Testis (tissue), 3 donors: ENCODE results near the gene ELK3. TPM values are rescaled to one million over a fixed set of nuclear protein-coding genes. Genes with fewer than 3 reads are reported as not detected.

ENCODE experiments used
- DNase-seq: peaks from one replicate; pipeline ENCODE4 v3.0.0-alpha.2; 2019
- H3K27ac ChIP-seq, 2 donors: fragments of 200-600 bp; sonication (generic); one replicate each; pipeline ENCODE4 v1.5.1; 2019
- H3K27me3 ChIP-seq: fragments of 200-600 bp; sonication (generic); one replicate; pipeline ENCODE4 v1.5.1; 2019
- H3K36me3 ChIP-seq: fragments of 200-600 bp; sonication (generic); one replicate; pipeline ENCODE4 v1.5.1; 2017; ENCODE audit warnings: low read depth; ENCODE audit errors: missing control alignments
- H3K4me1 ChIP-seq: fragments of 200-600 bp; sonication (generic); one replicate; pipeline ENCODE4 v1.5.1; 2019
- H3K4me3 ChIP-seq, 2 donors: fragments of 200-600 bp; sonication (generic); one replicate each; pipeline ENCODE4 v1.5.1; 2017 to 2019
- H3K9me3 ChIP-seq: fragments of 200-600 bp; sonication (generic); one replicate; pipeline ENCODE4 v1.5.1; 2017
- POLR2A ChIP-seq: fragments of 450-650 bp; IDR thresholded peaks from one replicate; pipeline ENCODE4 v1.6.1; 2017; ENCODE audit warnings: antibody characterized with exemption, mild to moderate bottlenecking, moderate library complexity
- WGBS, 2 donors: methylation state at CpG; one replicate each; pipeline ENCODE4 v1.1.5; 2018; 5-methylcytosine and 5-hydroxymethylcytosine counted together
- intact Hi-C: fragments of 100-400 bp; cut with DNase I; formaldehyde crosslinking; loops from one replicate; pipeline ENCODE4 v1.15.1; 2023; ENCODE audit warnings: low total_unique reads
- polyA plus RNA-seq: library from polyadenylated mRNA; stranded (reverse); fragments of 350-450 nt; fragmentation: Illumina TruSeq; extraction: RNeasy Lipid Tissue Mini Kit (QIAGEN cat#74804); gene quantifications from one replicate; pipeline ENCODE4 v1.2.3, GENCODE V29; 2014; ENCODE audit warnings: low read depth, low replicate concordance; ENCODE audit not compliant: insufficient read depth
- total RNA-seq, 2 donors: library from RNA; depleted of rRNA; stranded (reverse); fragments of >200 nt; gene quantifications; one replicate each; pipeline ENCODE4 v1.2.3, GENCODE V29; 2016
- TF ChIP-seq, protein P1 (sequence below), 3 experiments: fragments of 450-650 bp in 2 of 3; fragments of 200-600 bp in 1 of 3; sonication (generic) in 1 of 3; IDR thresholded peaks; one replicate each; pipeline ENCODE4 v1.5.1; 2016 to 2019; ENCODE audit warnings: antibody characterized with exemption in 3 of 3, mild to moderate bottlenecking in 2 of 3, moderate library complexity in 1 of 3

The ELK3 gene
- total and polyA plus RNA-seq, 3 donors from 2014 or later = 11.3 to 17.1 (median 15.4) TPM

DNA sequence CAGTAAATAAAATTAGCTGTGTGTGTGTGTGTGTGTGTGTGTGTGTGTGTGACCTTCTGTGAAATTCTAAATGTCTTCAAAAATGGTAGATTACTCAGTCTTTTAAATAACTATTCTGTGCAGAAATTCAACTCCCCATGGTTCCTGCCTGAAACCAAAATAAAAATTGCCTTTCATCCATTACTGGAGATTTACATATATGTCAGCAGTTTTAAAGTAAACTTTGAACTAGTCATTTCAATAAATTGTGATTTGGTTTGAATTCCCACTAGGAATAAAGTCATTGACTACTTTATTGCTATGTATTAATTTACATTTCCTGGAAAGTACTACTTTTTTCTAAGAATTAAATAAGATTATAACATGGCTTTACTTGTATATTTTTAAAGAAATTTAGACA is 5.3 kb downstream of the ELK3 start:
- Histone ChIP-seq H3K27me3 (no peaks in the 10 kb centered on the region), H3K27ac (no peak overlapping the region)

GRCh38 chr12:96201272-96202227 is 7.4 kb downstream of the ELK3 start:
- Histone ChIP-seq H3K4me3 (no peak overlapping the region), H3K36me3 (no peaks in the 10 kb centered on the region), H3K27me3 (no peaks in the 10 kb centered on the region), H3K27ac (no peak overlapping the region), H3K9me3 (no peaks in the 10 kb centered on the region), H3K4me1 (no peaks in the 10 kb centered on the region)
- no peak for TF ChIP-seq POLR2A
- TF ChIP-seq, protein P1, sequence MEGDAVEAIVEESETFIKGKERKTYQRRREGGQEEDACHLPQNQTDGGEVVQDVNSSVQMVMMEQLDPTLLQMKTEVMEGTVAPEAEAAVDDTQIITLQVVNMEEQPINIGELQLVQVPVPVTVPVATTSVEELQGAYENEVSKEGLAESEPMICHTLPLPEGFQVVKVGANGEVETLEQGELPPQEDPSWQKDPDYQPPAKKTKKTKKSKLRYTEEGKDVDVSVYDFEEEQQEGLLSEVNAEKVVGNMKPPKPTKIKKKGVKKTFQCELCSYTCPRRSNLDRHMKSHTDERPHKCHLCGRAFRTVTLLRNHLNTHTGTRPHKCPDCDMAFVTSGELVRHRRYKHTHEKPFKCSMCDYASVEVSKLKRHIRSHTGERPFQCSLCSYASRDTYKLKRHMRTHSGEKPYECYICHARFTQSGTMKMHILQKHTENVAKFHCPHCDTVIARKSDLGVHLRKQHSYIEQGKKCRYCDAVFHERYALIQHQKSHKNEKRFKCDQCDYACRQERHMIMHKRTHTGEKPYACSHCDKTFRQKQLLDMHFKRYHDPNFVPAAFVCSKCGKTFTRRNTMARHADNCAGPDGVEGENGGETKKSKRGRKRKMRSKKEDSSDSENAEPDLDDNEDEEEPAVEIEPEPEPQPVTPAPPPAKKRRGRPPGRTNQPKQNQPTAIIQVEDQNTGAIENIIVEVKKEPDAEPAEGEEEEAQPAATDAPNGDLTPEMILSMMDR (IDR thresholded peaks at IDR 0.05) = no peak
- 86 to 92% methylated on average over 6 of the region's 6 CpGs for WGBS, 2 donors
- intact Hi-C loops = no loop called here
- no peak for DNase-seq

More for the DNA sequence above, 5.3 kb downstream of the ELK3 start:
- DNase-seq = no peak
- no peaks in the 10 kb centered on the region for H3K9me3 ChIP-seq
- intact Hi-C loops = no loop called here
- H3K4me3 ChIP-seq = no peak overlapping the region
- no peaks in the 10 kb centered on the region for H3K36me3 ChIP-seq
- peaks cover 7% of the 10 kb centered on the region for H3K4me1 ChIP-seq
- TF ChIP-seq, protein P1 (IDR thresholded peaks at IDR 0.05) = no peak

GRCh38 chr12:96204381-96204780 is 10.2 kb downstream of the ELK3 start:
- 76 to 86% methylated on average over 5 of the region's 5 CpGs for WGBS, 2 donors
- no peaks in the 10 kb centered on the region for H3K27me3 ChIP-seq
- DNase-seq = no peak
- no peak overlapping the region for H3K27ac ChIP-seq
- H3K9me3 ChIP-seq = no peaks in the 10 kb centered on the region
- no peaks in the 10 kb centered on the region for H3K36me3 ChIP-seq
- H3K4me1 ChIP-seq = no peaks in the 10 kb centered on the region
- H3K4me3 ChIP-seq = no peak overlapping the region
- intact Hi-C loops = no loop called here
- TF ChIP-seq POLR2A = no peak
- TF ChIP-seq, protein P1 (IDR thresholded peaks at IDR 0.05) = no peak

- Histone ChIP-seq H3K9me3 (no peaks in the 10 kb centered on the region), H3K27ac (no peak overlapping the region), H3K4me3 (no peak overlapping the region), H3K36me3 (no peaks in the 10 kb centered on the region), H3K4me1 (no peaks in the 10 kb centered on the region), H3K27me3 (no peaks in the 10 kb centered on the region)
- intact Hi-C loops = no loop called here
- DNase-seq = no peak
- WGBS, 2 donors = 74 to 80% methylated on average over 3 of the region's 3 CpGs
- TF ChIP-seq POLR2A = no peak
- TF ChIP-seq, protein P1 (IDR thresholded peaks at IDR 0.05) = no peak
Measured at GRCh38 chr12:96205908-96206307, 11.7 kb downstream of the ELK3 start.
